ENCODE measurements around the gene MANF.

MANF gene

DNA sequence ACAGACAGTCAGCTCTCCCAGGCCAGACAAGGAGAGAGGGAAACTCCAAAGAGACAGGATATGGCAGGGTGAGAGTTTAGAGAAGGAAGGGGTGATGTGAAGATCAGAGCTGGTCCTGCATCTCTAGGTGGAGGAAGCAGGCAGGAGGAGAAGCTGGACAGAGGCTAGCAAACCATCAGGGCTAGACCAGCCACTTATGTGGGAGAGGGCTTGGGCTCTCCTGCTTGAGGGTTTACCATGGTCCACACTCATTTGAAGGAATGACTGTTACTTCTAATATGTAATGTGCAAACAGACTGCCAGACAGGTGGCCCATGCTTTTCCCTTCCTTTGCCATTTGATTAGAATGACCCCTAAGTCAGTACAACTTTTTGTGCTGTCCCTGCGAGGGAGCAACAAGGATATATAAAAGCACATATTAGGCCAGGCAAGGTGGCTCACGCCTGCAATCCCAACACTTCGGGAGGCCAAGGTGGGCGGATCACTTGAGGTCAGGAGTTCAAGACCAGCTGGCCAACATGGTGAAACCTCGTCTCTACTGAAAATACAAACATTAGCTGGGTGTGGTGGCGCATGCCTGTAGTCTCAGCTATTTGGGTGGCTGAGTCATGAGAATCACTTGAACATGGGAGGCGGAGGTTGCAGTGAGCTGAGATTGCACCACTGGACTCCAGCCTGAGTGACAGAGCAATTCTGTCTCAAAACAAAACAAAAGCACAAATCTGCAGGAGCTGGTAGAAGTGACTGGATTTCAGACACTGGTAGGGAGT lies 41.0 kb upstream of the MANF start:
- no peak for DNase-seq (ENCODE audit: extremely low spot score)
- POLR2A ChIA-PET, result no interaction called here
- CTCF ChIA-PET, result no interaction called here

GRCh38 chr3:51350751-51351150 lies 34.3 kb upstream of the MANF start:
- DNase-seq (ENCODE audit: extremely low spot score), result no peak
- CTCF ChIA-PET, result no interaction called here
- POLR2A ChIA-PET, result no interaction called here
- TF ChIP-seq TARDBP (IDR thresholded peaks at IDR 0.05), result no peak
- no peak for TF ChIP-seq LEF1 (IDR thresholded peaks at IDR 0.05; ENCODE audit: borderline replicate concordance)
- TF ChIP-seq ARNT (IDR thresholded peaks at IDR 0.05), result no peak
- no peak for TF ChIP-seq ELF4 (IDR thresholded peaks at IDR 0.05)
- no peak for TF ChIP-seq BHLHE40 (IDR thresholded peaks at IDR 0.05; ENCODE audit: borderline replicate concordance)
- no peak for TF ChIP-seq HDGF (IDR thresholded peaks at IDR 0.05; ENCODE audit: borderline replicate concordance)
- TF ChIP-seq SP1 (IDR thresholded peaks at IDR 0.05), result no peak
- no peak for TF ChIP-seq NFRKB (IDR thresholded peaks at IDR 0.05)
- no peak for TF ChIP-seq FOXK2 (IDR thresholded peaks at IDR 0.05)

More for the DNA sequence above, 41.0 kb upstream of the MANF start:
- no peak for TF ChIP-seq FOXA1 (IDR thresholded peaks at IDR 0.05)

DNA sequence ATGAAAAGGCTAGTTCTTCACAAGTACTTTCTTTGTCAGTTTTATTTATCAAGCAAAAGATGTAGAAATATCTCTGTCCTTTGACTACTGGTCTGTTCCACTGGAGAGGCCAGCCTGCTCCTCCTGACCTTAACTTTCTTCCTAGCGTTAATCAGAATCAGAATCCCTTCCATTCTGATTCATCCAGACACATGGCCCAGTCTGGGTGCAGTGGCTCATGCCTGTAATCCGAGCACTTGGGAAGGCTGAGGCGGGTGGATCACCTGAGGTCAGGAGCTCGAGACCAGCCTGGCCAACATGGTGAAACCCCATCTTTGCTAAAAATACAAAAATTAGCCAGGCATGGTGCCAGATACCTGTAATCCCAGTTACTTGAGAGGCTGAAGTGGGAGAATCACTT lies 32.0 kb upstream of the MANF start:
- POLR2A ChIA-PET, result no interaction called here
- CTCF ChIA-PET, result no interaction called here
- no peak for TF ChIP-seq PKNOX1 (IDR thresholded peaks at IDR 0.05)
- TF ChIP-seq TARDBP (IDR thresholded peaks at IDR 0.05), result no peak
- TF ChIP-seq HDGF (IDR thresholded peaks at IDR 0.05; ENCODE audit: borderline replicate concordance), result no peak
- no peak for DNase-seq (ENCODE audit: extremely low spot score)

DNA sequence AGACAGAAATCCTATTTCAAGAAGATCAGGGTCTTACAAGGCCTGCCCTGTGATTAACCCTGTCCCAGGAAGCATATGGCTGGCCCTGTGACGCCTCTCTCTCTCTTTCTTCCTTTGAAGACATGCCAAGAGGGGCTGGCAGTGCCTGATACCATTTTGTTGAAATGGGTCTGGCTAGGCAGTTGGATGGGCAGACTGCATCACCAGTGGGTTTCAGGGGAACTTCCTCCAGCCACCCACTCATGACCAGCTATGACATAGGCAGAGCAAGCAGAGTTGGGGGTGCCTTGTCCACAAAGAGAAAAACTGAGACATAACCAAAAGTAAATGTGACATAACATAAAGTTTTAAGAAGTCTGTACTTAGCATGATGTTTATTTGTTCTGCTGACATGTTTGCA lies 31.4 kb upstream of the MANF start:
- CTCF ChIA-PET, result no interaction called here
- TF ChIP-seq NFRKB (IDR thresholded peaks at IDR 0.05) (no peak), BHLHE40 (IDR thresholded peaks at IDR 0.05; ENCODE audit: borderline replicate concordance) (no peak), FOXK2 (IDR thresholded peaks at IDR 0.05) (no peak), CTBP1 (IDR thresholded peaks at IDR 0.05; ENCODE audit: borderline replicate concordance) (no peak), FOXM1 (IDR thresholded peaks at IDR 0.05; ENCODE audit: borderline replicate concordance) (no peak), ZNF384 (IDR thresholded peaks at IDR 0.05) (no peak), ARNT (IDR thresholded peaks at IDR 0.05) (no peak), HDGF (IDR thresholded peaks at IDR 0.05; ENCODE audit: borderline replicate concordance) (no peak), PKNOX1 (IDR thresholded peaks at IDR 0.05) (no peak), SP1 (IDR thresholded peaks at IDR 0.05) (no peak), ELF4 (IDR thresholded peaks at IDR 0.05) (no peak), FOXA1 (IDR thresholded peaks at IDR 0.05) (no peak), TARDBP (IDR thresholded peaks at IDR 0.05) (no peak), L3MBTL2 (conservative IDR thresholded peaks at IDR 0.05) (no peak), SUZ12 (IDR thresholded peaks at IDR 0.05) (no peak), LEF1 (IDR thresholded peaks at IDR 0.05; ENCODE audit: borderline replicate concordance) (no peak)
- POLR2A ChIA-PET, result no interaction called here
- DNase-seq (ENCODE audit: extremely low spot score), result no peak

GRCh38 chr3:51354172-51354571 lies 30.9 kb upstream of the MANF start:
- CTCF ChIA-PET, result no interaction called here

More at GRCh38 chr3:51354172-51354571, 30.9 kb upstream of the MANF start:
- DNase-seq (ENCODE audit: extremely low spot score), result no peak
- TF ChIP-seq ELF4 (IDR thresholded peaks at IDR 0.05) (no peak), FOXA1 (IDR thresholded peaks at IDR 0.05) (no peak), TARDBP (IDR thresholded peaks at IDR 0.05) (no peak), HDGF (IDR thresholded peaks at IDR 0.05; ENCODE audit: borderline replicate concordance) (no peak), CTBP1 (IDR thresholded peaks at IDR 0.05; ENCODE audit: borderline replicate concordance) (no peak), BHLHE40 (IDR thresholded peaks at IDR 0.05; ENCODE audit: borderline replicate concordance) (no peak), LEF1 (IDR thresholded peaks at IDR 0.05; ENCODE audit: borderline replicate concordance) (no peak), PKNOX1 (IDR thresholded peaks at IDR 0.05) (no peak), ZNF384 (IDR thresholded peaks at IDR 0.05) (no peak), ARNT (IDR thresholded peaks at IDR 0.05) (no peak), NFRKB (IDR thresholded peaks at IDR 0.05) (no peak), SUZ12 (IDR thresholded peaks at IDR 0.05) (no peak), FOXM1 (IDR thresholded peaks at IDR 0.05; ENCODE audit: borderline replicate concordance) (no peak), SP1 (IDR thresholded peaks at IDR 0.05) (no peak), L3MBTL2 (conservative IDR thresholded peaks at IDR 0.05) (no peak), FOXK2 (IDR thresholded peaks at IDR 0.05) (no peak)
- POLR2A ChIA-PET, result no interaction called here

All from HEK293T (cell line).